Common myeloid progenitor, CD34-positive (primary cell): Measurements from ENCODE around the gene MORF4L1.
"Not testable (repeated sequence)": the region's sequence is repeated elsewhere in the genome, so short reads cannot be mapped to it uniquely, and the experiment has no call there.

Experiments
- CTCF ChIA-PET: fragments of 350-600 bp; sonication (Branson Sonifier 250); formaldehyde crosslinking; loops from one replicate; lab custom pipeline; 2021; ENCODE audit warnings: antibody characterized with exemption; lab: Charles Lee
- POLR2A ChIA-PET: fragments of 350-600 bp; sonication (Branson Sonifier 250); formaldehyde crosslinking; loops from one replicate; lab custom pipeline; 2021; ENCODE audit warnings: antibody characterized with exemption; lab: Charles Lee
- DNase-seq, 3 donors: peaks; one replicate each; pipeline versions ENCODE4 v3.0.0 to v3.0.0-alpha.2; 2013
- H3K27ac ChIP-seq, 2 experiments: 1 replicate in 1 of 2; 2 replicates in 1 of 2; pipeline ENCODE4 v1.7.0; 2013; ENCODE audit warnings: inconsistent platforms in 2 of 2, low read length in 2 of 2, mild to moderate bottlenecking in 2 of 2, low read depth in 1 of 2, moderate library complexity in 1 of 2; ENCODE audit not compliant: severe bottlenecking in 2 of 2, insufficient read depth in 1 of 2, poor library complexity in 1 of 2
- H3K27me3 ChIP-seq, 5 experiments: replicated peaks in 2 of 5; 1 replicate in 3 of 5; 2 replicates in 2 of 5; pipeline versions ENCODE4 v1.6.1 to v1.7.0; 2013; ENCODE audit warnings: low read length in 4 of 5, mild to moderate bottlenecking in 2 of 5, moderate library complexity in 2 of 5, inconsistent platforms in 1 of 5; ENCODE audit not compliant: insufficient read depth in 5 of 5, control insufficient read depth in 4 of 5
- H3K36me3 ChIP-seq, 4 experiments: 1 replicate in 2 of 4; 2 replicates in 2 of 4; pipeline versions ENCODE4 v1.6.1 to v1.7.0; 2013; ENCODE audit warnings: low read length in 3 of 4, control low read depth in 1 of 4, mild to moderate bottlenecking in 1 of 4; ENCODE audit not compliant: control insufficient read depth in 4 of 4, insufficient read depth in 4 of 4
- H3K4me1 ChIP-seq, 4 experiments: 1 replicate in 3 of 4; 2 replicates in 1 of 4; pipeline versions ENCODE4 v1.6.1 to v1.7.1; 2013; ENCODE audit warnings: low read length in 3 of 4, mild to moderate bottlenecking in 3 of 4, control low read depth in 1 of 4, inconsistent platforms in 1 of 4, moderate library complexity in 1 of 4; ENCODE audit not compliant: control insufficient read depth in 4 of 4, insufficient read depth in 4 of 4; ENCODE audit errors: control extremely low read depth in 1 of 4
- H3K4me3 ChIP-seq, 7 experiments: 1 replicate in 4 of 7; 2 replicates in 3 of 7; pipeline versions ENCODE4 v1.5.1 to v1.7.0; 2013; ENCODE audit warnings: mild to moderate bottlenecking in 7 of 7, low read length in 6 of 7, moderate library complexity in 6 of 7, inconsistent platforms in 2 of 7, low read depth in 2 of 7, control low read depth in 1 of 7; ENCODE audit not compliant: insufficient read depth in 4 of 7, control insufficient read depth in 1 of 7; ENCODE audit errors: extremely low read depth in 1 of 7
- H3K9me3 ChIP-seq, 5 experiments: 1 replicate in 4 of 5; 2 replicates in 1 of 5; pipeline versions ENCODE4 v1.6.1 to v1.7.1; 2013; ENCODE audit warnings: low read length in 4 of 5, mild to moderate bottlenecking in 2 of 5, inconsistent platforms in 1 of 5, low read depth in 1 of 5, moderate library complexity in 1 of 5; ENCODE audit not compliant: control insufficient read depth in 4 of 5, insufficient read depth in 2 of 5; ENCODE audit errors: control extremely low read depth in 1 of 5
- WGBS: methylation state at CpG from one replicate; pipeline ENCODE4 v1.1.5; 2013; ENCODE audit not compliant: insufficient coverage; 5-methylcytosine and 5-hydroxymethylcytosine counted together

Gene MORF4L1

DNA sequence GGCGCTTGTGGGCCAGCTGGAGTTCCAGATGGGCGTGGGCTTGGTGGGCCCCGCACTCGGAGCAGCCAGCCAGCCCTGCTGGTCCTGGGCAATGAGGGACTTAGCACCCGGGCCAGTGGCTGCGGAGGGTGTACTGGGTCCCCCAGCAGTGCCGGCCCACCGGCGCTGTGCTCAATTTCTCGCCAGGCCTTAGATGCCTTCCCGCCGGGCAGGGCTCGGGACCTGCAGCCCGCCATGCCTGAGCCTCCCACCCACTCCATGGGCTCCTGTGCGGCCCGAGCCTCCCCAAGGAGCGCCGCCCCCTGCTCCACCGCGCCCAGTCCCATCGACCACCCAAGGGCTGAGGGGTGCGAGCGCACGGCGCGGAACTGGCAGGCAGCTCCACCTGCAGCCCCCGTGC, 25.8 kb upstream of the MORF4L1 start:
- H3K4me1 ChIP-seq, POLR2A ChIA-PET, H3K27ac ChIP-seq, CTCF ChIA-PET, H3K4me3 ChIP-seq, H3K27me3 ChIP-seq, H3K9me3 ChIP-seq, H3K36me3 ChIP-seq, DNase-seq: not testable (repeated sequence)
- WGBS, result 100% methylated on average over 5 of the region's 27 CpGs

DNA sequence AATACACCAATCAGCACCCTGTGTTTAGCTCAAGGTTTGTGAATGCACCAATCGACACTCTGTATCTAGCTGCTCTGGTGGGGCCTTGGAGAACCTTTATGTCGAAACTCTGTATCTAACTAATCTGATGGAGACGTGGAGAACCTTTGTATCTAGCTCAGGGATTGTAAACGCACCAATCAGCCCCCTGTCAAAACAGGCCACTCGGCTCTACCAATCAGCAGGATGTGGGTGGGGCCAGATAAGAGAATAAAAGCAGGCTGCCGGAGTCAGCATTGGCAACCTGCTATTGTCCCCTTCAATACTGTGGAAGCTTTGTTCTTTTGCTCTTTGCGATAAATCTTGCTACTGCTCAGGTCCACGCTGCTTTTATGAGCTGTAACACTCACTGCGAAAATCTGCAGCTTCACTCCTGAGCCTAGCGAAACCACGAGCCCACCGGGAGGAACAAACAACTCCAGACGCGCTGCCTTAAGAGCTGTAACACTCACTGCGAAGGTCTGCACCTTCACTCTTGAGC, 25.2 kb upstream of the MORF4L1 start:
- WGBS, result 74% methylated on average over 11 of the region's 15 CpGs
- H3K27ac ChIP-seq, H3K9me3 ChIP-seq, CTCF ChIA-PET, DNase-seq, H3K4me3 ChIP-seq, H3K4me1 ChIP-seq, POLR2A ChIA-PET, H3K27me3 ChIP-seq, H3K36me3 ChIP-seq: not testable (repeated sequence)

DNA sequence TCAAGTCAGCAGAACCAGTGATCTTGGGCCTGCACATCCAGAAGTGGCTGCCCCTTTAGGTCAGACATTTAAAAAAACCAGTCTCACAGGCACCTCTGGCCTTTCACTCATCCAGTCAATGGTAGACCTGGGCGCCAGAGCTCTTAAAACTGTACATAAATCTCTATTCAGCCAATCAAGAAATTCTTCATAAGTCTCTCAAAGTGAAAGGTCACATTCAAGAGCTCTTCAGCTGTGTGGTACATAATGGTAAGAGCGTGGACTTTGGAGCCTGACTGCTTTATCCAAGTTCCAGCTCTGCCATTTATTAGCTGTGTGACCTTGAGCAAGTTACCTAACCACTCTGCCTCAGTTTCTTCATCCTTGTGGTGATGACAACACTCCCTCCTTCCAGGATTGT, 22.3 kb upstream of the MORF4L1 start:
- no peak for DNase-seq
- CTCF ChIA-PET, result interaction anchor here (1.4 kb wide), 1 partner anchor 17 kb away, joined by 4 read pairs; no protein-coding TSS in a partner anchor
- Histone ChIP-seq H3K4me3 (no peak overlapping the region), H3K9me3 (no peaks in the 10 kb centered on the region), H3K27ac (no peak overlapping the region), H3K36me3 (no peaks in the 10 kb centered on the region), H3K4me1 (no peaks in the 10 kb centered on the region), H3K27me3 (no peaks in the 10 kb centered on the region)
- POLR2A ChIA-PET, result interaction anchor here (0.6 kb wide), 1 partner anchor 72 kb away, joined by 3 read pairs; no protein-coding TSS in a partner anchor
- WGBS, result 100% methylated on average over 1 of the region's 2 CpGs

DNA sequence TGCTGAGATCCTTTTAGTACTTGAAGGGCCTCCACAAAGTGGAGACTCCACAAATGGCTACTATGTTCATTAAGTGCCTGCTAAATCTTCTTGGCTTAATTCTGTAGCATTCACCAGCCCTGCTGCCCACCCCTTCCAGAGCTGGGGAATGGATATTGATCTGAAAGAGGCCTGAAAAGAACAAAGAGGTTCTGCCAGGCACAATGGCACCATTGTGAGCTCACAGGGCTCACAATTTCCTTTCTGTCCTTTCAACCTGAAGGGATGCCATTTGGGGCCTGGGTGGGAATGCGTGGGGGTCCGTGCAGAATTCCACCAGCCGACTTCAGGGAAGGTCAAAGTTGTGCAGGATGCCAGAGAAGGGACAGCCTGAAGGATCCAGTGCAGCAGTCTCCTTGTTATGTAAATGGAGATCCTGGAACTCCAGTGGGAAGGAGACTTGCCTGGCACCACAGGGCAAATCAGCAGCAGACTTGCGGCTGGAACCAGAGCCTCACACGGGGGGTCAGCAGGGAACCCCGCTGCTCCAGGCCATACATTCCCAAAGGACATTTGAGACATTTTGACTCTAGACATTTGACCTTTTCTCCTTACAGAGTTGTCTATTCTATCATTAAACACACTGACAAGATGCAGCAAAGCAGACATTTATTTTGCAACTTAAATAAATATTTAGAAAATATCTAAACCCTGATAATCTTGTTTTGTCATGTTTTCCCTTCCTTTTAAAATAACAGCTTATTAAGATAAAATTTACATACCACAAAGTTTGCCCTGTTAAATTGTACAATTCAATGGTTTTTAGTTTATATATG, 21.5 kb upstream of the MORF4L1 start:
- 86% methylated on average over 6 of the region's 6 CpGs for WGBS
- POLR2A ChIA-PET, result no interaction called here
- no peaks in the 10 kb centered on the region for H3K4me1 ChIP-seq
- H3K9me3 ChIP-seq, result no peaks in the 10 kb centered on the region
- no peak overlapping the region for H3K4me3 ChIP-seq
- CTCF ChIA-PET, result interaction anchor here (1.4 kb wide), 1 partner anchor 16 kb away, joined by 4 read pairs; no protein-coding TSS in a partner anchor
- H3K27ac ChIP-seq, result no peak overlapping the region
- H3K36me3 ChIP-seq, result no peaks in the 10 kb centered on the region
- no peaks in the 10 kb centered on the region for H3K27me3 ChIP-seq
- DNase-seq, result no peak

DNA sequence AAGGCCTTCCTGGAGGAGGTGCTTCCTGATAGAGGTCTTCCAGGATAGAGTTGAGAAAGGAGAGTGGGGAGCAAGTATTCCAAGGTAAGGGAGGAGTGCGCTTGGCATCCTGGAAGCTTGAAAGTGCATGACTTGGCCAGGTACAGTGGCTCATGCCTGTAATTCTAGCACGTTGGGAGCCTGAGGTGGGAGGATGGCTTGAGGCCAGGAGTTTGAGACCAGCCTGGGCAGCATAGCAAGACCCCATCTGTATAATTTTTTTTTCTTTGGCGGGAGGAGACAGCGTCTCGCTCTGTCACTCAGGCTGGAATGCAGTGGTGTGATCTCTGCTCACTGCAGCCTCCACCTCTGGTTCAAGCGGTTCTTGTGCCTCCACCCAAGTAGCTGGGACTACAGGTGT, 19.2 kb upstream of the MORF4L1 start:
- Histone ChIP-seq H3K36me3 (no peaks in the 10 kb centered on the region), H3K9me3 (no peaks in the 10 kb centered on the region), H3K4me1 (no peaks in the 10 kb centered on the region), H3K4me3 (no peak overlapping the region), H3K27me3 (no peaks in the 10 kb centered on the region), H3K27ac (no peak overlapping the region)
- POLR2A ChIA-PET, result no interaction called here
- CTCF ChIA-PET, result interaction anchor here (1.1 kb wide), 1 partner anchor 234 kb away, joined by 3 read pairs; no protein-coding TSS in a partner anchor
- no peak for DNase-seq
- WGBS, result 96% methylated on average over 5 of the region's 6 CpGs

DNA sequence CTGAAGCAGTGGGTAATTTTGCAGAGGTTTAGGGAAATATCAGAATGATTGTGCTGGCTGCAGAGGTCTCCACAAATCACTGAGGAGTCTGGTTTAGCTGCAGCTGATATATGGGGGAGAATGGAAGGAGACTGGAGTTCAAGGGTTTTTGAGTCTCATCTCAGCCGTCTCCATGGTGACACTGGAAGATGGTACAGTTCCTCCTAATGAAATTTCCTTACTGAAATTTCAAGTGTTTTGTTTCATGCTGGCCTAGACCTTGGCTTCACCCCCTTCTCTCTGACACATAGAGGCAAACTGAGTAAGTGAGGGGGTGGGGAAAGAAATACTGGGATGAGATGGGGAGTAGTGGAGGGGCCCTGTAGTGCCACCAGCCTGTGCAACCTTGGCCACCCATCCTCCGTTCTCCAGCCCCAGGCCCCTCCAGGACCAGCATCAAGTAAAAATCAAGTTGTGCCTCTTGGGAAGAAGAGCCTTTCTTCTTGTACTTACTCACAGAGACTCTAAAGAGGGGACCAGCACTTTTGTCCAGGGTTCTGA, 17.8 kb upstream of the MORF4L1 start:
- Histone ChIP-seq H3K9me3 (no peaks in the 10 kb centered on the region), H3K27ac (no peak overlapping the region), H3K36me3 (no peaks in the 10 kb centered on the region), H3K27me3 (no peaks in the 10 kb centered on the region), H3K4me1 (peaks cover 0 to 4% (median under 1%) of the 10 kb centered on the region in 4 experiments), H3K4me3 (no peak overlapping the region)
- WGBS, result no CpG with 5 or more reads among the region's 2 CpGs
- POLR2A ChIA-PET, result no interaction called here
- no peak for DNase-seq
- CTCF ChIA-PET, result interaction anchor here (1.2 kb wide), 1 partner anchor 20 kb away, joined by 5 read pairs; no protein-coding TSS in a partner anchor

DNA sequence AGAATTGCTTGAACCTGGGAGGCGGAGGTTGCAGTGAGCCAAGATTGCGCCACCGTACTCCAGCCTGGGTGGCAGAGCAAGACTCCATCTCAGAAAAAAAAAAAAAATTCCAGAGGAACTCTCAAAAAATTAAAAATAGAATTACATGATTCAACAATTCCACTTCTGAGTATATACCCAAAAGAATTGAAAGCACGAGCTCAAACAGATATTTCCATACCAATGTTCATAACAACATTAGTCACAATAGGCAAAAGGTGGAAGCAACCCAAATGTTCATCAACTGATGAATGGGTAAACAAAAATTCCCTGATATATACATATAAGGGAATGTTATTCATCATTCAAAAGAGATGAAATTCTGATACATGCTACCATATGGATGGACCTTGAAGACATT, 16.9 kb upstream of the MORF4L1 start:
- WGBS, result 100% methylated on average over 1 of the region's 4 CpGs
- Histone ChIP-seq H3K4me3 (no peak overlapping the region), H3K4me1 (peaks cover 0 to 5% (median under 1%) of the 10 kb centered on the region in 4 experiments), H3K27me3 (no peaks in the 10 kb centered on the region), H3K36me3 (no peaks in the 10 kb centered on the region), H3K9me3 (no peaks in the 10 kb centered on the region), H3K27ac (no peak overlapping the region)
- DNase-seq, result no peak
- POLR2A ChIA-PET, result no interaction called here
- CTCF ChIA-PET, result no interaction called here
